AG09319 (cell line): ENCODE measurements around the gene PUM1.

ENCODE experiments used
- DNase-seq: peaks from one replicate; pipeline ENCODE4 v3.0.0-alpha.2; 2010; ENCODE audit warnings: low read depth; ENCODE audit errors: extremely low read depth
- CTCF ChIP-seq: IDR thresholded peaks from 2 replicates; pipeline ENCODE4 v1.5.1; 2011; ENCODE audit warnings: low read depth, mild to moderate bottlenecking, inconsistent platforms, low read length, moderate library complexity

PUM1 gene

GRCh38 chr1:31010086-31010989 lies 55.2 kb downstream of the PUM1 start:
- no peak for DNase-seq
- no peak for TF ChIP-seq CTCF

- DNase-seq: peak; percentile 54
- no peak for TF ChIP-seq CTCF
These were observed 58.0 kb downstream of the PUM1 start for GRCh38 chr1:31007462-31007991.

- no peak for TF ChIP-seq CTCF
These were observed 58.8 kb downstream of the PUM1 start for GRCh38 chr1:31006747-31007146.

GRCh38 chr1:31005617-31006166 lies 59.8 kb downstream of the PUM1 start:
- no peak for DNase-seq
- TF ChIP-seq CTCF: no peak

More at GRCh38 chr1:31006747-31007146, 58.8 kb downstream of the PUM1 start:
- no peak for DNase-seq

GRCh38 chr1:31005198-31005597 lies 60.3 kb downstream of the PUM1 start:
- no peak for DNase-seq
- no peak for TF ChIP-seq CTCF

GRCh38 chr1:31004231-31004621 lies 61.3 kb downstream of the PUM1 start:
- no peak for TF ChIP-seq CTCF
- no peak for DNase-seq

- no peak for DNase-seq
- no peak for TF ChIP-seq CTCF
These were observed 61.8 kb downstream of the PUM1 start for GRCh38 chr1:31003613-31004230.
